Iris pigment epithelial cell (primary cell): Measurements from ENCODE around the gene NEK6.
A peak's percentile ranks its signal among the peaks of the same experiment; 100 is the strongest.

Experiments
- DNase-seq: peaks from one replicate; pipeline ENCODE4 v3.0.0-alpha.2; 2011; ENCODE audit warnings: low read depth

NEK6 gene

DNA sequence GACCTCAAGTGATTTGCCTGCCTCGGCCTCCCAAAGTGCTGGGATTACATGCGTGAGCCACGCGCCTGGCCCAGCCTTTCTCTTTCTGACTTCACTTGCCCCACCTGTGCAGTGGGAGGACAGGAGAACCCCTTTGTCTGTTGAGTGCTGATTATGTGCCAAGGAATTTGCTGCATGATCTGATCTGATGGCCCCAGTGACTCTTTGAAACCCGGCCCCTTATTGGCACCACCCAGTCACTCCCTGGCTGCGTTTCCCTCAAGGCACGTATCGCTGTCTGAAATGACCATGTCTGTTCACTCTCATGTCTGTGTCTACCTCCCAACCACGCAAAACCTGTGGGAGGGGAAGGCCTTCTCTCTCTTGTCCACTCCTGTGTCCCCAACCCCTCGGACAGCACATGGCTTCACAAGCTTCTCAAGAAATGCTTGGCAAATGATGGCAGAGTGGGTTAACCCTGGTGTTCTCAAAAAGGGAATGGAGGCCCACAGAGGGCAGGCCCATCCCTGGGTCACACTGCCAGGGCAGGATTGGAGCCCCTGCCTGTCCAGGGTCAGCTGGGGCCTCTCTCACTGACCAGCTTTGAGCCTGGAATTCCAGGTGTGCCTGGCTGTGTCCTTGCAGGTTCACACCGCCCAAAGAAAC lies 21.9 kb downstream of the NEK6 start:
- no peak for DNase-seq

DNA sequence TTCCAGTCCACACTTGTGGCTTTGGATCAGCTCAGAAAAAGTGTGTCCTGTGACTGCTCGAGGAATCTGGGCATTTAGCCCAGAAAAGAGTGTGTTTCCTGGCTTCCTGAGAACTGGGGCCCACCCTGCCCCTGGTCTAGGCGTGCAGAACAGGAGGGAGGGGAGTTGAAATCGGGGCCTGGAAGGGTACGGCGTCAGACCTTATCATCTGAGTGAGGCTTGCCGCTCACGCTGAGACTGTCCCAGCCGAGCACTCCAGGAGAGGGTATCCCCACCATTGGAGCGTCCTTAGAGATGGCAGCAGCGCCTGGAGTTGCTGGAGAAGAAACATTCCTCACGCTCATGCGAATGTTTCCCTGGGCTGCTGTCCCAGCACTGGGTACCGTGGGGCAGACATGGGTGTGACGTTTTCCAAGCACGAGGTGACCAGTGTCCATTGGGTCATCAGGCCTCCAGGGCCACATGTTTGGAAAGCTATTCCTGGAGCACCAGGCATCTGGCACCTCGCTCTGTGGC lies 22.5 kb downstream of the NEK6 start:
- DNase-seq, result peak; percentile 89

GRCh38 chr9:124281931-124282371 lies 24.2 kb downstream of the NEK6 start:
- DNase-seq, result peak; percentile 75

DNA sequence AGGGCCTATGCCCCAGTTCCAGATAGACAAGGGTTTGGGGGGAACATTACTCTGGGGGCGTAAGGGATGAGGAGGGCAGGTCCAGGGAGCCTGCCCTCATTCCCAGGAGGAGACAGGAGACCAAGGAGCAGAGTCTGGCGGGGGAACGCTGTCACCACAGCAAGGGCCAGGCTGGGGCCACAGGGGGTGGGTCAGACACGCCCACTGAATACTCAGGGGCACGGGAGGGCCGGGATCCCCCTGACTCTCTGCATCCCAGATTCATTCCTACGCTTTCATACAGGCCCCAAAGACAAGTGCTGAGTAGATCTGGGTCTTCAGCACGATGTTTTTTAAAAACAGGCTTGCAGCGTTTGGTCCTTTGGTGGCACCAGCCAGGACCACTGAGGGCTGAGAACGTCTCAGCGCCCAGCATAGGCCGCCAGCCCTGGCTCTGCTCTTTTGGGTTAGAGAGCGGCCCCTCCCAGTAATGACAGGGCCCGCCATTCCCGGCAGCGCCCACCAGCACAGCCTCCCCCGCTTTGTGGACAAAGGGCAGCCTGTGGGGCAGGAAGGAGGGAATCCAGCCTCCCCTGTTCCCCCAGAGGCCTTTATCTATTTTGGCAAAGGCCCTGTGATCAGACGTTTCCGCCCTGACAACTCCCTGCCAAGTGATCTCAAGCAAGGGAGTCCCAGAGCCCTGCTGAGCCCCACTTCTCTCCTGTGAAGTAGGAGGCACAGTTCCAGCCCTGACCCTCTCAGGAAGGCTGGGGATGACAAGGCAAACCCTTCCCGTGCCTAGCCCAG lies 24.9 kb downstream of the NEK6 start:
- peak; percentile 65 for DNase-seq

DNA sequence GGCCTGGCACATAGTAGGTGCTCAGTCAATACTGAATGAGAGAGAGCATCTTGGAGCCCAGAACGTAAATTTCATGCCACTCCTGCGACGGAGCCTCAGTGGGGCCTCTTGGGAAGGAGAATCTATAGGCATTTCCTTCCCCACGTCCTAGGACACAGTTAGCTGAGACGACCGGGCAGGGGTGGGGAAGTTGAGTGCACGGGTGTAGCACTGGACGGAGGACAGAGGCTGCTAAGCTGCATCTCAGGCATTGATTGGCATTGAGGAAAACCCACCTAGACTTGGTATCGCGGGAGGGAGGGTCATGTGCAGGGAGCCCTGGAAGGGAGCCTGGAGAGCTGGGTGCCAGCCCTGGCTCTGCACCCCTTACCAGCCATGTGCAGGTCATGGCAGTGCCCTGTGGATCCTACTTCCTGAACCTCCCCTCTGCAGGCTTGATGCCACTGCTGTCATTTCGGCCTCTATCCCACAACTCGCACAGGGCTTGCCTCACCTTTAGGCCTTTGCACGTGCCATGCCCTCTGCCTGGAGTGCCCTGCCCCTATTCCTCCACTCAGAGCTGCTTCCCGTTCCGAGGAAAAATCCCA lies 25.6 kb downstream of the NEK6 start:
- no peak for DNase-seq

DNA sequence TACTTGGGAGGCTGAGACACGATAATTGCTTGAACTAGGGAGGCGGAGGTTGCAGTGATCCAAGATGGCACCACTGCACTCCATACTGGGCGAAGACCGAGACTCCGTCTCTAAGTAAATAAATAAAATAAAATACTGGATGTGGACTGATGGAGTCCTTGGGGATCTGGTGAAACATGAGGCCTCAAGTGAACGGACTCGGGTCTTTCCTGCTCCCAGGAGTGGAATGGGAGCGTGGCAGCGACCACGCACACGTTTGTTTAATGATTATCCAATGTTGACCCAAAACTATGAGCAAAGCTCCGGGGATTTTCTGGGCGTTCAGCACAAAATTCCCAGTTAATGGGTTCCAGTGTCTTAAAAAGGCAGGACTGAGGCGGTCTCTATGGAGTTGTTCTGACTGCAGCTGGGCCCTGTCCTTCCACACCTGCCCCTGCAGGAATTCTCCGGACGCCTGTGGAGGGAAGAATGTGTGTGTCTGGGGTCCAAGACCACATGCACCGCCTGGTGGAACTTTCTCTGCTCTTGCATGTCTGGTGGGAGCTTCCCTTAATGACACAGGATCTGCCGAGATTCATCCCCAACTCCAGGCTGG lies 26.6 kb downstream of the NEK6 start:
- DNase-seq, result no peak

DNA sequence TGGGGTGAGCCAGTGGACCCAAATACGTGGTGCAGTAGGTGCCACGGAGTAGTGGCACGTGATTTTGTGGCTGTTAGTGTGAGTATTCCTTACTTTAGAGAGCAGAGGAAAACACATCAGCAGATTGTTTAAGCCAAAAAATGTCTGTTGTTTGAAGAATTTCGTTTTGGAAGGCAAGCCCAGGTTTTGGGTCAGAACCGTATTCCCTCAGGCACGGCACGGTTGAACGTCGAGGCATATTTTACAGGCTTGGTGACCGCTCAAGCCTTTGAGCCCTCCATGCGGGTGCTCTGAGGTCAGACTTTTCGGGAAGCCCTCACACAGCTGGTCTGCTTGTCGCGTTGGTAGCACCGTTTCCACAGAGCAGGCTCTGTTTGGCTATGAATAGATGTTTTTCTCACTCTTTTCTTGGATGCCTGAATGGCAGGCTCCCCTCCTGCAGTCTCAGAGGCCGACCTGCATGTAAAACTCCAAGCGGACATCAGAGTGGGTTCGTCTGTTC lies 27.2 kb downstream of the NEK6 start:
- DNase-seq, result no peak

DNA sequence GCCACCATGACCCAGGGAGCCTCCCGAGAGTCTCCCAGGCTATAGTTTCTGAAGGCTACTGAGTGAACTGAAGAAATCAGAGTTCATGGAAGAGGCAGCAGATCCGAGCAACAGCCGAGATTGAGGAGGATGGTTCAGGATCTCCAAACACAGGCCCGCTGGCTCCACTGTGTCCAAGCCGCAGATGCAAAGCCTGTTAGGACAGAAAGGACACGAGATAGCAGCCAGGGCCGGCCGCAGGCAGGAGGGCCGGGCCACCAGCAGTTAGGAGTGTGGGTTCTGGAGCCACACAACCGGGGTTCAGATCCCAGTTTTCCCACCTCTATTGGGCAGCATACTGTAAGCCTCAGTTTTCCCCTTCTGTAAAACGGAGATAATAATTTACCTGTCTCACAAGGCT lies 27.7 kb downstream of the NEK6 start:
- no peak for DNase-seq

GRCh38 chr9:124285903-124286291 lies 28.1 kb downstream of the NEK6 start:
- peak; percentile 99 for DNase-seq

GRCh38 chr9:124286292-124286931 lies 28.7 kb downstream of the NEK6 start:
- peak; percentile 90 for DNase-seq

DNA sequence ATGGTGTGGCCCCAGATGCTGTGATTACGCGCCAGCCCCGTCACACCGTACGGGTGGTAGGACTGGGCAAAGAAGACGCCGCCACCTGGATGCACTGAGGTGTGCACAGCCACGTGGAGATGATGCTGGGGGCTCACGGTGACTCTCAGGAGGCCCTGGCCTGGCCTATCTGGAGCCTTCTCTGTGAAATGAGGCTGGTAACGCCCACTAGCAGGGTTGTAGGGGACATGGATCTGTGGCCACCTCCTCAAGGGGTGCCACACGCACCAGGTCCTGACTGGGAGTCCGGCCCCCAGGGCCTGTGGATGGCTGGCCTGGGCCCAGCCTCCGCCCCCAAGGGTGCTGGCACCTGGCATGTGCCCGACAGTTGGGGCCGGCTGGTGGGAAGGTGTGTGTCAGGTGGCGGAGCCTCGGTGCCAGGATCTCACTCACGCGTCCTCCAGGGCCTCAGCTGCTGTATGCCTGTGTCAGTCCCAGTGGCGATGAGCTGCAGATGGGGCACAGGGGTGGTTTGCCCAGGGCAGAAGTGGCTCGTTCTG lies 32.4 kb downstream of the NEK6 start:
- DNase-seq, result no peak

GRCh38 chr9:124290743-124291554 lies 33.2 kb downstream of the NEK6 start:
- DNase-seq, result no peak

DNA sequence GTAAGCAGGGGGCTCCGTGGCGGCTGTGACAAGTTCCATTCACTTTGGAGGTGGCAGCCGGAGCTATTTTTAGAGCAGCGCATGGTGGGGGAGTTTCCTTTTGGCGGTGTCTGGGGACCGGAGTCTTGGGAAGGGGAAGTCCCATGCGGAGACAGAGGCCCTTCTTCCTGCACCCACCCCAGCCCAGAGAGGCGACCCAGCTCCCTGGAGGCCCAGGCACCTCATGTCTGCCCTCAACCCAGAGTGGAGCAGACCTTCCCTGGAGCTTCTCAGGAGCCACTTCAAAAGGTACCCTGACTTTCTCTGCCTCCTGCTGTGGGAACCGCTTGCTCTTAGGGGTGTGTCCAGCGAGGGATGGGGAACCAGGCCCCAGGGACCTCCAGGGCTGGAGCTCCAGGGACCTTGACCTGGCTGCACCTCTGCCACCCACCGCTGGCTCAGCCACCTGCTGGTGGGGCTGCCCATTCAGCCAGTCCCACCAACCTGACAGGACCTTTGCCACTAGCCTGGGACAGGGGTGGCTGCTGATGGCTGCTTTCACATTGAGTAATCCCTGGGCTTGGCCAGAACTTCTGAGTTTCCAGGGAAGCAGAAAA lies 34.1 kb downstream of the NEK6 start:
- no peak for DNase-seq

DNA sequence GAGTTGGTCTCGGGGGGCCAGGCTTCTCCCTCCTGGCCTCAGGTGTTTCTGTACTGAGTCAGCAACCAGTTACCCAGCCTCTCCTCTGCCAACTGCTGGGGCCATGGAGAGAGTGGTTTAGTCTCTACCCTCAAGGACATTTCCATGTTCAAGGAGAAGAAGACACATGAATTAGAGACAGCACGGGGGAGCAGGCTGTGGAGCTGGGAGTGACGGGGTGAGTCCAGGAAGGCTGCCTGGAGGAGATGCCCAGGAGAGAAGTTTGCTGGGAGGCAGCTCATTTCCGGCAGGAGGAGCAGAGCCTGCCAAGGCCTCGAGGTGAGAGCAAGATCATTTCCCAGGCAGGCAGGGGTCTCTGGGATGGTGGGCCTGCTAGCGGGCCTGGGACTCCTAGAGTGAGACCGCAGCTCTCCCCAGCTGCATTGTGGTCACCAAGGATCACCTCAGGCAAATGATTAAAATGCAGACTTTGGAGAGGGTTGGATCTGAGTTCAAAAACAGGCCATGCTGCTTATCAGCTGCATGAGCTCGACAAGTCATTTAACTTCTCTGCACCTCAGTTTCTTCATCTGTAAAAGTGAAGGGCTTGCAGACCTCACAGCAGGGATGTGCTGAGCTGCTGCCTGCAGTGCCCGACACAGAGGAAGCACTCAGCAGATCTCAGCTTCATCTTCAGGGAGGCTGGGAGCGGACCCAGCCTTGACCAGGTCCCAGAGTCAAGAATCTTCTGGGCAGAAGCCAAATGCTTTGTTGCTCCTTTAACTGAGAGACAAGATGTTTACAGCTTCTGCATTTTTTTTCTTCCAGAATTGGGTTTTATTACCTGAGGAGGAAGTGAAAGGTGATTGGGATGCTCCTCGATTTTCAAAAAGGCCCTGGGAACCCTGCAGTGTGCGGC lies 35.2 kb downstream of the NEK6 start:
- DNase-seq, result no peak

GRCh38 chr9:124293718-124294506 lies 36.2 kb downstream of the NEK6 start:
- no peak for DNase-seq

GRCh38 chr9:124295159-124295794 lies 37.5 kb downstream of the NEK6 start:
- no peak for DNase-seq

- no peak for DNase-seq
These were observed 38.3 kb downstream of the NEK6 start for GRCh38 chr9:124296094-124296493.
